GM12892 (cell line): ENCODE measurements around the gene SMAD1.

Experiments used
- POLR2A ChIP-seq: IDR thresholded peaks from 2 replicates; pipeline ENCODE4 v1.6.1; 2011; ENCODE audit warnings: low read depth, low read length, control low read depth
- POLR2AphosphoS5 ChIP-seq: IDR thresholded peaks from 2 replicates; pipeline ENCODE4 v1.6.1; 2011; ENCODE audit warnings: low read depth, low read length, control low read depth
- TAF1 ChIP-seq: IDR thresholded peaks from 2 replicates; pipeline ENCODE4 v1.6.1; 2011; ENCODE audit warnings: low read depth, mild to moderate bottlenecking, control low read depth, low read length, borderline replicate concordance

DNA sequence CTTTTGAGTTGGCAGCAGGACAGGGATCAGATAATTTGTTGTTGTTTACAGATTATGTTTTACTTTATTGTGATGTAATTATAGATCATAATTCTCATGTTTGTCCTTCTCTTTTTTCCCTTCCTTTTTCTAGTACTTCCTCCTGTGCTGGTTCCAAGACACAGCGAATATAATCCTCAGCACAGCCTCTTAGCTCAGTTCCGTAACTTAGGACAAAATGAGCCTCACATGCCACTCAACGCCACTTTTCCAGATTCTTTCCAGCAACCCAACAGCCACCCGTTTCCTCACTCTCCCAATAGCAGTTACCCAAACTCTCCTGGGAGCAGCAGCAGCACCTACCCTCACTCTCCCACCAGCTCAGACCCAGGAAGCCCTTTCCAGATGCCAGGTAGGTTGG, 58.0 kb downstream of the SMAD1 start:
- TF ChIP-seq POLR2A = no peak
- TF ChIP-seq TAF1 = no peak
- TF ChIP-seq POLR2AphosphoS5 = no peak
